Measurements from ENCODE around the gene MRPL12. TPM values are rescaled to one million over a fixed set of nuclear protein-coding genes. Genes with fewer than 3 reads are reported as not detected.

Gene MRPL12
- total and polyA plus RNA-seq, 9 of the 15 experiments (the other 6 are each of a cell fraction or from before 2014, with no cell fraction given): 0.94 to 338 (median 100) TPM

DNA sequence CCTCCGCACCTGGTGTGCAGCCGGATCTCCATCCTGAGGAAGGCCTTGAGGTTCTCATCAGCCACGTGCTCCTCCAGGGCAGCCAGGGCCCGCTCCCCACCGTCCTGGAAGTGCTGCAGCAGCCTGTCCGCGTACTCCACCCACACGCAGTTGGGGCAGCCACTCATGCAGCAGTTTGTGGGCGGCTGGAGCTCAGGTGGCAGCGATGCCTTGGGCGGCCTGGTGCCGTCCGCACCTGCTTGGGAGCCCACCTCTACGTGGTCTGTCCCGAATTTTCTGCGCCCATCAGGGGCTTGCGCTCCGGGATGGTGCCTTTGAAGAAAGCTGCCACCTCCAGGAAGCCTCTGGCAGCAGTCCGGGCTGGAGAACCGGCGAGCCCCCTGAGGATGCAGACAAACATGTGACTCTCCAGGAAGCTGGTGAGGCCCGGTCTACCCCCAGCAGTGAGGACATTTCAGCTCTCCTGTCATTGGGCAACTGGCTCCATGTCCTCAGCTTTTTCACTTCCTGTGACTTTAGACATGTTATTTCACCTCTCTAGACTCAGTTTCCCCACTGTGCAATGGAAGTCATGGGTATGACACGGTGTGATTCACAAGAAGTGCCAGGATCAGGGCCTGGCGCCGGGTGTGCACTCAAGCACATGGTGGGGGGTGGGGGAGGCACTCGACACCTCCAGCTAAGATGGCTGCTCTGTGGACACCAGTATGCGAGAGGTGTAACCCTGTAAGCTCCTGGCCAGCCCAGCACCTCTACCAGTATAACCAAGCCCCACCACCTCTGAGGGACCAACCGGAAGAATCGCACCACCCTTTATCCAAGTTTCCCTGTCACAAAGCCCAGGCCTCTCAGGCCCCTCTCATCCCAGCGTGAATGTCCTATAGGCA lies 37.7 kb upstream of the MRPL12 start (continued):
- TF ChIP-seq SAP30 (IDR thresholded peaks at IDR 0.05; ENCODE audit: borderline replicate concordance, insufficient read depth, low read depth, low read length, poor library complexity, severe bottlenecking): no peak
- TF ChIP-seq CTBP1 (IDR thresholded peaks at IDR 0.05; ENCODE audit: borderline replicate concordance): no peak
- no peak for TF ChIP-seq FOXK1 (CRISPR knock-in tag; IDR thresholded peaks at IDR 0.05; ENCODE audit: borderline replicate concordance)
- TF ChIP-seq BCL6 (CRISPR knock-in tag; IDR thresholded peaks at IDR 0.05): 0 out of 2 replicates have a peak, but pooled peaks have one; percentile 47
- no peak for TF ChIP-seq HNRNPLL (IDR thresholded peaks at IDR 0.05; ENCODE audit: low read depth, low read length, poor library complexity, severe bottlenecking)
- TF ChIP-seq XRCC3 (IDR thresholded peaks at IDR 0.05): no peak
- no peak for TF ChIP-seq ZNF134 (CRISPR knock-in tag; conservative IDR thresholded peaks at IDR 0.05)
- TF ChIP-seq, protein P1, sequence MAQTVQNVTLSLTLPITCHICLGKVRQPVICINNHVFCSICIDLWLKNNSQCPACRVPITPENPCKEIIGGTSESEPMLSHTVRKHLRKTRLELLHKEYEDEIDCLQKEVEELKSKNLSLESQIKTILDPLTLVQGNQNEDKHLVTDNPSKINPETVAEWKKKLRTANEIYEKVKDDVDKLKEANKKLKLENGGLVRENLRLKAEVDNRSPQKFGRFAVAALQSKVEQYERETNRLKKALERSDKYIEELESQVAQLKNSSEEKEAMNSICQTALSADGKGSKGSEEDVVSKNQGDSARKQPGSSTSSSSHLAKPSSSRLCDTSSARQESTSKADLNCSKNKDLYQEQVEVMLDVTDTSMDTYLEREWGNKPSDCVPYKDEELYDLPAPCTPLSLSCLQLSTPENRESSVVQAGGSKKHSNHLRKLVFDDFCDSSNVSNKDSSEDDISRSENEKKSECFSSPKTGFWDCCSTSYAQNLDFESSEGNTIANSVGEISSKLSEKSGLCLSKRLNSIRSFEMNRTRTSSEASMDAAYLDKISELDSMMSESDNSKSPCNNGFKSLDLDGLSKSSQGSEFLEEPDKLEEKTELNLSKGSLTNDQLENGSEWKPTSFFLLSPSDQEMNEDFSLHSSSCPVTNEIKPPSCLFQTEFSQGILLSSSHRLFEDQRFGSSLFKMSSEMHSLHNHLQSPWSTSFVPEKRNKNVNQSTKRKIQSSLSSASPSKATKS (CRISPR knock-in tag; IDR thresholded peaks at IDR 0.05): no peak
- TF ChIP-seq ZNF431 (CRISPR knock-in tag; IDR thresholded peaks at IDR 0.05): 0 out of 2 replicates have a peak, but pooled peaks have one; percentile 25
- no peak for TF ChIP-seq ZNF79 (CRISPR knock-in tag; IDR thresholded peaks at IDR 0.05; ENCODE audit: low read depth)
- no peak for TF ChIP-seq KLF10 (CRISPR knock-in tag; IDR thresholded peaks at IDR 0.05)
- no peak for TF ChIP-seq ZNF785 (CRISPR knock-in tag; IDR thresholded peaks at IDR 0.05)
- TF ChIP-seq, protein P2, sequence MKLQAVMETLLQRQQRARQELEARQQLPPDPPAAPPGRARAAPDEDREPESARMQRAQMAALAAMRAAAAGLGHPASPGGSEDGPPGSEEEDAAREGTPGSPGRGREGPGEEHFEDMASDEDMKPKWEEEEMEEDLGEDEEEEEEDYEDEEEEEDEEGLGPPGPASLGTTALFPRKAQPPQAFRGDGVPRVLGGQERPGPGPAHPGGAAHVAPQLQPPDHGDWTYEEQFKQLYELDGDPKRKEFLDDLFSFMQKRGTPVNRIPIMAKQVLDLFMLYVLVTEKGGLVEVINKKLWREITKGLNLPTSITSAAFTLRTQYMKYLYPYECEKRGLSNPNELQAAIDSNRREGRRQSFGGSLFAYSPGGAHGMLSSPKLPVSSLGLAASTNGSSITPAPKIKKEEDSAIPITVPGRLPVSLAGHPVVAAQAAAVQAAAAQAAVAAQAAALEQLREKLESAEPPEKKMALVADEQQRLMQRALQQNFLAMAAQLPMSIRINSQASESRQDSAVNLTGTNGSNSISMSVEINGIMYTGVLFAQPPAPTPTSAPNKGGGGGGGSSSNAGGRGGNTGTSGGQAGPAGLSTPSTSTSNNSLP (IDR thresholded peaks at IDR 0.05; ENCODE audit: borderline replicate concordance, low read depth, low read length): no peak
- no peak for TF ChIP-seq SIN3B (IDR thresholded peaks at IDR 0.05; ENCODE audit: low read depth)
- TF ChIP-seq TCFL5 (CRISPR knock-in tag; conservative IDR thresholded peaks at IDR 0.05): no peak; the same call in 1 of the 2 replicates
- TF ChIP-seq, protein P3, sequence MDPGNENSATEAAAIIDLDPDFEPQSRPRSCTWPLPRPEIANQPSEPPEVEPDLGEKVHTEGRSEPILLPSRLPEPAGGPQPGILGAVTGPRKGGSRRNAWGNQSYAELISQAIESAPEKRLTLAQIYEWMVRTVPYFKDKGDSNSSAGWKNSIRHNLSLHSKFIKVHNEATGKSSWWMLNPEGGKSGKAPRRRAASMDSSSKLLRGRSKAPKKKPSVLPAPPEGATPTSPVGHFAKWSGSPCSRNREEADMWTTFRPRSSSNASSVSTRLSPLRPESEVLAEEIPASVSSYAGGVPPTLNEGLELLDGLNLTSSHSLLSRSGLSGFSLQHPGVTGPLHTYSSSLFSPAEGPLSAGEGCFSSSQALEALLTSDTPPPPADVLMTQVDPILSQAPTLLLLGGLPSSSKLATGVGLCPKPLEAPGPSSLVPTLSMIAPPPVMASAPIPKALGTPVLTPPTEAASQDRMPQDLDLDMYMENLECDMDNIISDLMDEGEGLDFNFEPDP (CRISPR knock-in tag; IDR thresholded peaks at IDR 0.05): 0 out of 2 replicates have a peak, but pooled peaks have one; percentile 54
- TF ChIP-seq, protein P4, sequence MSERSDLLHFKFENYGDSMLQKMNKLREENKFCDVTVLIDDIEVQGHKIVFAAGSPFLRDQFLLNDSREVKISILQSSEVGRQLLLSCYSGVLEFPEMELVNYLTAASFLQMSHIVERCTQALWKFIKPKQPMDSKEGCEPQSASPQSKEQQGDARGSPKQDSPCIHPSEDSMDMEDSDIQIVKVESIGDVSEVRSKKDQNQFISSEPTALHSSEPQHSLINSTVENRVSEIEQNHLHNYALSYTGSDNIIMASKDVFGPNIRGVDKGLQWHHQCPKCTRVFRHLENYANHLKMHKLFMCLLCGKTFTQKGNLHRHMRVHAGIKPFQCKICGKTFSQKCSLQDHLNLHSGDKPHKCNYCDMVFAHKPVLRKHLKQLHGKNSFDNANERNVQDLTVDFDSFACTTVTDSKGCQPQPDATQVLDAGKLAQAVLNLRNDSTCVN (CRISPR knock-in tag; IDR thresholded peaks at IDR 0.05): no peak
- TF ChIP-seq MCM3 (IDR thresholded peaks at IDR 0.05): no peak
- TF ChIP-seq ZZZ3 (IDR thresholded peaks at IDR 0.05): no peak
- TF ChIP-seq, protein P5, sequence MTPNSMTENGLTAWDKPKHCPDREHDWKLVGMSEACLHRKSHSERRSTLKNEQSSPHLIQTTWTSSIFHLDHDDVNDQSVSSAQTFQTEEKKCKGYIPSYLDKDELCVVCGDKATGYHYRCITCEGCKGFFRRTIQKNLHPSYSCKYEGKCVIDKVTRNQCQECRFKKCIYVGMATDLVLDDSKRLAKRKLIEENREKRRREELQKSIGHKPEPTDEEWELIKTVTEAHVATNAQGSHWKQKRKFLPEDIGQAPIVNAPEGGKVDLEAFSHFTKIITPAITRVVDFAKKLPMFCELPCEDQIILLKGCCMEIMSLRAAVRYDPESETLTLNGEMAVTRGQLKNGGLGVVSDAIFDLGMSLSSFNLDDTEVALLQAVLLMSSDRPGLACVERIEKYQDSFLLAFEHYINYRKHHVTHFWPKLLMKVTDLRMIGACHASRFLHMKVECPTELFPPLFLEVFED (CRISPR knock-in tag; conservative IDR thresholded peaks at IDR 0.05): no peak; the same call in 1 of the 2 replicates
